ENCODE results near the gene AFG3L2.

AFG3L2 gene

DNA sequence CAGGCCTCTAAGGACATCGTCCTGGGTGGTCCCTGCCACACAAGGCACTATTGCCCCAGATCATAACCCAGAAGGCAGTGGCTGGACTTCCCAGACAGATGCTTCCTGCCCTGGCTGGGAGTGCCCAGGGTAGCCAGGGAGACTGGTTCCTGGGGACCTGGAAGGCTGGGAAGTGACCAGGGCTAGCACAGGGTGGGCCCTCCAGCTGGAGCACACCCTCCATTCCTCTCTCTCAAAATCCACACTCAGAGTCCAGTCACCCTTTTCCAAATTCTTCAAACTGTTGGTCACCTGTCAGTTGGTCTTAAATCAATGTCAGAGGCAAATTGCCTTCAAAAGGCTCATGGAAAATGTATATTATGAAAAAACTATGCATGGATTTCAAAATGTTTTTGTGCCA, 80.6 kb downstream of the AFG3L2 start:
- no peak for DNase-seq

DNA sequence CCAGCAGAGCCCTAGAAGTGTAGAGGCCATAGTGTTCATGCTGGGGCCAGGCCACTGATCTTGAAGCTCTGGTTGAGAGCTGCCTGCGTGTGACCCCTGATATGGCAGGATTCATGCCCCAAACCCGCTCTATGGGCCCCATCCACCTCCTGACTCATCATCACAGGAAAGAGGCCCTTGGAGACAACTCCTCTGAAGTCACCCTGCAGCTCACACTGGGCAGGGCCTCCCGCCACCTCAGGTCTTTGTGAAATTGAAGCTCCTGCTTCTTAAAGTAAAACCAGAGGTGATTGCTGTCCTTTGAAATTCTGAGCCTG, 81.0 kb downstream of the AFG3L2 start:
- DNase-seq, result no peak

DNA sequence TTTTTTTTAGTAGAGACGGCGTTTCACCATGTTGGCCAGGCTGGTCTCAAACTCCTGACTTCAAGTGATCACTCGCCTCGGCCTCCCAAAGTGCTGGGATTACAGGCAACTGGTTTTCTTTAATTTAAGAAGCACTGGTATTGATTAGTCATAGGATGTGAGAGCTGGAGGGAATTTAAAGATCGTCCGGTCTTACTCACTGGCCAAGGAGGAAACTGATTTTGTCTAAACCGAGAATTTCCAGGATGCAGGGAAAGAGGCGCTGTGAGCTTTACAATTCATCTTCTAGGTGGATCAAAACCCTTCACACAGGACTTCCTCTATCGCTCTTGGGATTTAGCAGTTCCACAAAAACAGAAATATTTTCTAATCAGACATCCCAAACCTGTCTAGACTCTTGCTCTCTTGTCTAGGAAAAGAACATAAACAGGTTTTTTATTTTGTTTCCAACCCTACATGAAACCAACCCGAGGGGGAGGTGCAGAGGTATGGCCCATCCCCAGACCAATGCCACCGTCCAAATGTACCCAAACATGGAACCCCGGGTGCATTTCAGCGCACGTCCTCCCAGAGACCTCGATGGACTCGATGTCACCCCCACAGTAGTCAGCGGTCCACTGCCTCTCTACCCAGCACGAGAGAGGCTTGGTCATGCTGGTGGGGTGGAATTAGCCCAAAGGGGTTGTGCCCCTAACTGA, 81.5 kb downstream of the AFG3L2 start:
- DNase-seq, result no peak

DNA sequence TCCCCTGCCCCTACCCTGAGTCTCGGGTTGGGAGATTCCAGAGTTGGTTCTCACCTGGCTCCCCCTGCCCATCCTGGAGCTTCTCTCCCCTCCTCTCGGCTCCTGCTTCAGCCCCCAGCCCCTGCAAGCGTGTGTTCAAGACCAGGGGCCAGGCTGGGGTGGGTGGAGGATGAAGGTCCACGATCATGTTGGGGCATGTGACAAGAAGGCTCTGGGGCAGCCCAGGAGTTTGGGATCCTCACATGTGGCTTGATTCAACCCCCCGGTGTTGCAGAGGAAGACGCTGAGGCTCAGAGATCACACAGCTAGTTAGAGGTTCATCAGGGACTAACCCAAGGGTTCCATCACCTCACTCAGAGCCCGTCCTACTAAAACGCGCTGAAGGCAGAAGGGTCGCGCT, 83.2 kb downstream of the AFG3L2 start:
- DNase-seq, result no peak

DNA sequence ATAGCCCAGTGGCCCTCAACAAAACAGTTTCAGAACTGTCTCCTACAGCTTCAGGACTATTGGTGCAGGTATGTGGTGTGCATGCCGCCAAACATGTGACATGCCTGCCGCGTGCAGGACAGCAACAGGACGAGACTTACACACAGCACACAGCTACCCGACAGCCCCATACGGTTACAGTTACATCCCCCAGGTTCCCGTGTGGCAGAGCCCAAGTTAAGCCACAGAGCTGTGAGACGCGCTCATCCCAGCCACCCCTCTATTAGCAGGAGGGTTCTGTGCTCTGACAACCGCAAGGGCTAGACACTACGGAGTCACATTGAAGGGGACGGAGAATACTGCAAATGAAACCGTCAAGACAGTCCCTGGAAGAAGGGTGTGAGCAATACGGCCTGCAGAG, 85.3 kb downstream of the AFG3L2 start:
- no peak for DNase-seq

DNA sequence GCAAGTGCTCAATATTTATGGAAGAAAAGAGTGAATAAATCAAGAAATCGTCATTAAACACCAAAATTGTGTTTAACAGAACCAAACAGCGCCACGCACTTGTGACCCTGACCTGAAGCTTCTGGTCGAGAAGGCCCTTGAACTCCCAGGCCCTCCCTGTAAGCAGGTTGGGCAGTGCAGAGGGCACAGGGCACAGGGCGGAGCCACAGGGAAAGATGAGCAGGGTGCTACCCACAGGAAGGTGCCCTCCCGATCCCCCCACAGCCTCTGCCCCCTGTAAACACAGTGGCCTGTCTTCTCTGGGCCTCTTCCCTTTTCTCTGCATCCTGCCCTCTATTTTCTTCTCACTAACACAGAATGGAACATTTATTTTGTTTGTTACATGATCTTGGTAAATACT, 85.9 kb downstream of the AFG3L2 start:
- DNase-seq, result no peak

DNA sequence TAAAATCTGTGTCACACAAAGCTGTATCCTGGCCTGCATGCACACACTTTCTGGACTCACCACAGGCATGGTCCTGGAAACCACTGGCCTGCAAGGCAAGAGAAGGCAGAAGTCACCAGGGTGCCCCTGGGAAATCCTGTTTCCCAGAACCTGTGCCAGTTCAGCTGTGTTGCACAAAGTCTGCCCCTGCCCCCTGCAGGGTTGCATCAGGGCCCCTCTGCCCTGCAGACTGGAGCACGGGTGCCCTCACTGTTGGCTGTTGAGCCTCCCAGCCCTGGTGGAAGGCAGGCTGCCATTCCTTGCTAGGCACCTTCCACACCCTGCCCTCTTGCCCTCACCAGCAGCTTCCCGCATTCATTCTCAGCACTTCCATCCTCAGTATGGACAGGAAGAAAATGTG, 86.9 kb downstream of the AFG3L2 start:
- no peak for DNase-seq

DNA sequence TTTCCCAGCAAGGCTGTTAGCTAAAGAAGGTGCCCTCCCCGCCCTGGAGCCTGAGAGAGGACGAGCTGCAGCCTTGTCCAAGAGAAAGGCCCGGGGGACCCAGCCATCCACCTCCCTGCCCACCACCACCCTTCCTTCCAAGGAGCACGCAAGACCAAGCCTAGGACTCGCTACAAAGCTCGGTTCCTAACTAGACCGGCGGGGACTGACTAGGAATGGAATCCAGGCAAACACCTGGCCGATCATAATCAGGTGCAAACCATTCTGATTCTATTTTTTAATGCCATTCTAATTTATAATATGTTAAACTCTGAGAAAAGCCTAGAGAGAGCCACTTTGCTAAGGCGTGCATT, 88.6 kb downstream of the AFG3L2 start:
- no peak for DNase-seq

DNA sequence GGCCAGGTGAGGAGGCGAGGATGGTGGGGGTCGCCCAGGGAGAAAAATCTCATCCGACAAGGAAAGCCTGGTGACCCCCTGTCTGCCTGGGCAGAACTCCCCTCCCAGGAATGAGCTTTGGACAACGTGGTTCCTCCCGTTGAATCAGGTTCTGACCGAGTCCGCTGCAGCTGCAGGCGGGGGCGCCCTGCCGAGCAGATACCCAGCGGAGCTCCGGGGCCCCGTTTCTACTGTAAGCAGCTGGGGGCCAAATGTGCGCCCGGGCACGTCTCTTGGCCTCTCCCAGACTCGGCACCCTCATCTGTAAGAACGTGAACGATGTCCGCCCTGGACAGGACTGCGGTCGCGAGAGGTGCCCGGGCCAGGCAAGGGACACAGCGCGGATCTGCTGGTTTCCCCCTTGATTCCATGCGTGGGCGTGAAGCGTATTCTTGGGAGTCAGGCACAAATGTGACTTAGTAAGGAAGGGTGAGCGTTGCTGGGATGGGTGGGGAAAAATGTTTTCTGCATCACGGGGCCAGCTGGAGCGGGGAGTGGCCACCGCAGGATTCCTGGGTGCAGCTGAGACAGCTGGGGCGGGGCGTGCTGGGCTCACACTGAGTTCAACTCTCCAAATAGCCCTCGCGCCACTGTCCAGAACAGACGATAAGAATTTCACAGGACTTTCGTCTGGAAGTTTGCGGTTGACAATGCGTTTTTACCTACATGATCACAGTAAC, 89.2 kb downstream of the AFG3L2 start:
- no peak for DNase-seq

DNA sequence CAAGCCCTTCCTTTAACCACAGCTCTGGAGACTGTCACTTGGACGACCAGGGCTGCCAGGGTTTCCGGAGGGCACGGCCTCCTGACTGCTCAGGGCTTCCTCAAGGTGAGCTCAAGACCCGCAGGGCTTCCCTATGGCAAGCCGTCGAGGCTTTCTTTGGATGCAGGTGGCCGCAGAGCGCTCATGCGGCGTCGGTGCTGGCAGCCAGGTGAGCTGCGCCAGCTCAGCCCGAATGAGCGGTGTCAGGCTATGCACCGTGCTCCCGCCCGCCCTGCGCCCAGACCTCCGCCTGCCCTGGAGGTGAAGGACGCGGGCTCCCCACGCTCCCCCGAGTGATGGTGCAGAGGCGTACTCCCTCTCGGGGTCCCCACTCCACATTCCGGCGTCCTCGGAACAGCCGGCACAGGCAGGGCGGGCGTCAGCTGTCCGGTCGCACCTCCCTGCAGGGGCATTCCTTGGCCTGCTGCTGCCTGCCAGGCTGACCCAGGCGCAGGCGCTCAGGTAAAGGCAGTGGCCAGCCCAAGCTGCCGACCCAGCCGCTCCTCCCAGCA, 89.8 kb downstream of the AFG3L2 start:
- DNase-seq, result no peak

DNA sequence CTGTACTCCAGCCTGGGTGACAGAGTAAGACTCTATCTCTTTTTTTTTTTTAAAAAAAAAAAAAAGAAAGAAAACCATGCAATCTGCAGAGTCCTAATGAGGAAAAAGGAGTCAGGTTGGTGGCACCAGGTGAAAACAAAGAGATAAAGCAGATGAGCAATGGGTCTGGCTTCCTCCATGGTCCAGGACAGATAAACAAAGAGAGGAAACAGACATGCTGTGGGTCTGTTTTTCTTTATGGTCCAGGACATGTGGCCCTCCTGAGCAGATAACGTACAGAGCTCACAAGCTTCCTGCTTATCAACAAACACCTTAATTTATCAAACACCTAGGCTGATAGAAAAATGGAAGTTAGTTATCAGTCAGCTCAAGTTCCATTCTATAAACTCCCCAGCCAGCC, 93.4 kb downstream of the AFG3L2 start:
- DNase-seq, result no peak

DNA sequence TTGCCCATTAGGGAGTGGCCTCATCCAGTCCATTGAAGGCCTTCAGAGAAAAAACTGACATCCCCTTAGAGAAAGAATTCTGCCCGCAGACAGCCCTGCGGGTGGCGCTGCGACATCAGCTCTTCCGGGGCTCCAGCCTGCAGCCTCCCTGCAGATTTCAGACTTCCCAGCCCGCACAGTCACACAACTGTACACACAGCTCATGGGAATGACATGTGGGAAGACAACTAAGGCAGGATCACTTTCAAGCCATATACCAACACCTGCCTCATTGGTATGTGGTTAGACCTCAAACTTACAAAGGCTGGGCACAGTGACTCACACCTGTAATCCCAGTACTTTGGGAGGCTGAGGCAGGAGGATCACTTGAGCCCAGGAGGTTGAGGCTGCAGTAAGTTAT, 93.8 kb downstream of the AFG3L2 start:
- no peak for DNase-seq

DNA sequence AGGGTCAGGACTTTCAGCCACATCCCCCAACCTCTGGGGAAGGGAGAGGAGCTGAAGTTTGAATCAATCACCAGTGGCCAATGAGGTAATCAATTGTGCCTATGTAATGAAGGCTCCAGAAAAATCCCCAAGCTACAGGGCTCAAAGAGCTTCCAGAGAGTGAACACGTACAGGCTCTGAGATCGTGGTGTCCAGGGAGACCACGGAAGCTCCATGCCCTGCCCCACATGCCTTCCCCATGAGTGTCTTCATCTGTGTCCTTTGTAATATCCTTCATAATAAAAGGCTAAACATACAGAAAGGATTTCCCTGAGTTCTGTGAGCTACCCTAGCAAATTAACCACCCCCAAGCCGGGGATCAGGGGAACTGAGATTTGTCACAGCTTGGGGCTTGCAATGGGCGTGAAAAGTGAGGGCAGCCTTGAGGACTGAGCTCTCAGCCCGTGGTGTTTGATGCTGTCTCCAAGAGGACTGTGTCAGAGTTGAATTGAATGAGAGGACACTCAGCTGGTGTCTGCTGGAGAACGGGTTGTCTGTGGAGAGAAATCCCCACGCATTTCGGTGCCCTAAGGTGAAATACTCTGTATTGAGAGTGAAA, 94.5 kb downstream of the AFG3L2 start:
- DNase-seq, result no peak

DNA sequence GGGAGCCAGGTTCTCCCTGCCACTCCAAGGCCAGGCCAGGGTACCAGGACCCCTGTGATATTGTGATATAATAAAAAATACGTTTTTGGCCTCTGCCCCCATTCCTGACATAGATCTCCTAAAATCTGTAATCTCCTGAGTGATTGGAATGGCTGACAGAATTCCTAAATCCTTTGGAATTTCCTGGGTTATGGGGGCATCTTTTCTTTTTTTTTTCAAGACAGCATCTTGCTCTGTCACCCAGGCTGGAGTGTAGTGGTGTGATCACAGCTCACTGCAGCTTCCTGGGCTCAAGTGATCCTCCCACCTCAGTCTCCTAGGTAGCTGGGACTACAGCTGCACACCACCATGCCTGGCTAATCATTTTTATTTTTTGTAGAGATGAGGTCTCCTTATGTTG, 95.2 kb downstream of the AFG3L2 start:
- no peak for DNase-seq

DNA sequence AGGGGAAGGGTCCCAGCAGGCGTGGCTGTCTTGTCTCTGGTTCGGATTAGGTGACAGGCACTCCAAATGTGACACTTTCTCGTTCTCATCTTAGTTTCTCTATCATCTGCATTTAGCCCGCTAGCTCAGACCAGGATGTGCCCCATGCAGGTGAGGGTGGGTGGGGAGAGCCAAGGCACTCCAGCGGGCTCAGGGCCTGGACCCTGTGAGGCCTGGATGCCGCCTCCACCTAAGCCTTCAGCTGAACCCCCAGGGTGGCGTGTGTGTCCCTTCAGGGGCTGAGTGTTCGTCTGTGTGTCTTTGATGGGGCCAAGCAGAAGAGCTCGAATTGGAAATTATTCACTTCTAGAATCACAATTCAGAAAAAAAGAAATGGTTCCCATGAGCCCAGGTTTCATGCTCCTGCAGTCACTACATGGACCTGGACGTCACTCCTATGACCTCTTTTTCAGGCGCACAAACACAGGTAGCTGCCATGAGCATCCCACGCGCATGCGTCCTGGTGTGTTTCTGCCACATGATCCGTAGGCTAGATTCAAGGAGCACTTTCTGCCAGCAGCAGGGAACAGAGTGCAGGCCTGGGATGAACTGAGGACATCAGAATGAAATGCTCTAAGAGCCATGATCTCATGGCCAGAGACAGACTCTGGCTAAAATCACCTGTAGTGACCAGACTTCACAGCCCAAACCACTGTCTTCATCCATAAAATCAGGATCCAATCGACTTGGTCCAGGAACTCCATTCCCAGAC, 97.1 kb downstream of the AFG3L2 start:
- no peak for DNase-seq
